IMR-90 (cell line): Measurements from ENCODE around the gene DOC2B. TPM values are rescaled to one million over a fixed set of nuclear protein-coding genes. Genes with fewer than 3 reads are reported as not detected.
"Not testable (repeated sequence)": the region's sequence is repeated elsewhere in the genome, so short reads cannot be mapped to it uniquely, and the experiment has no call there.

Experiments used
- ATAC-seq: fragments of 200-7000 bp; cut with Tn5 transposase; 2 replicates; pipeline ENCODE4 v1.9.1; 2020; ENCODE audit warnings: low read depth, mild to moderate bottlenecking, moderate library complexity
- BruUV-seq: library from RNA; stranded (reverse); fragments of 400-500 nt; replicated peaks from 2 replicates; lab custom pipeline; 2021; lab: Mats Ljungman, UMichigan
- CTCF ChIA-PET: fragments of 300-600 bp; formaldehyde crosslinking; extraction: SDS; loops from one replicate; lab custom pipeline; 2021; ENCODE audit warnings: antibody characterized with exemption; lab: Yijun Ruan, JAX
- POLR2A ChIA-PET: fragments of 300-600 bp; sonication (Branson Sonifier 250); formaldehyde crosslinking; loops from one replicate; lab custom pipeline; 2022; ENCODE audit warnings: antibody characterized with exemption; ENCODE audit not compliant: unreplicated experiment; lab: Charles Lee
- DNase-seq: peaks from one replicate; pipeline ENCODE4 v3.0.0; 2013
- H2AFZ ChIP-seq: replicated peaks from 2 replicates; pipeline ENCODE3; 2013; ENCODE audit warnings: low read length, mild to moderate bottlenecking; ENCODE audit not compliant: poor library complexity
- H2AK5ac ChIP-seq: 2 replicates; pipeline ENCODE4 v1.6.1; 2013; ENCODE audit warnings: low read depth, low read length, inconsistent platforms
- H2AK9ac ChIP-seq: replicated peaks from 2 replicates; pipeline ENCODE3; 2013; ENCODE audit warnings: mild to moderate bottlenecking, low read depth, low read length, moderate library complexity; ENCODE audit not compliant: poor library complexity
- H2BK120ac ChIP-seq: 2 replicates; pipeline ENCODE4 v1.6.1; 2013; ENCODE audit warnings: low read depth, low read length, inconsistent platforms
- H2BK15ac ChIP-seq: 3 replicates; pipeline ENCODE4 v1.6.1; 2013; ENCODE audit warnings: low read depth, low read length, inconsistent platforms
- H2BK20ac ChIP-seq: 2 replicates; pipeline ENCODE4 v1.6.1; 2013; ENCODE audit warnings: low read depth, mild to moderate bottlenecking, inconsistent platforms, low read length, moderate library complexity
- H2BK5ac ChIP-seq: 2 replicates; pipeline ENCODE4 v1.6.1; 2013; ENCODE audit warnings: mild to moderate bottlenecking, low read depth, low read length, inconsistent platforms; ENCODE audit not compliant: poor library complexity, severe bottlenecking
- H3K14ac ChIP-seq: replicated peaks from 2 replicates; pipeline ENCODE4 v1.6.1; 2013; ENCODE audit warnings: low read depth, low read length, inconsistent platforms
- H3K18ac ChIP-seq: 2 replicates; pipeline ENCODE4 v1.6.1; 2013; ENCODE audit warnings: low read depth, low read length, control low read depth
- H3K23ac ChIP-seq: 2 replicates; pipeline ENCODE4 v1.6.1; 2013; ENCODE audit warnings: low read depth, low read length, inconsistent platforms
- H3K27ac ChIP-seq: 2 replicates; pipeline ENCODE4 v1.5.1; 2013; ENCODE audit warnings: mild to moderate bottlenecking, control low read depth, low read length; ENCODE audit not compliant: insufficient read depth
- H3K27me3 ChIP-seq: 2 replicates; pipeline ENCODE4 v1.6.1; 2013; ENCODE audit warnings: low read length; ENCODE audit not compliant: control insufficient read depth, insufficient read depth
- H3K36me3 ChIP-seq: 2 replicates; pipeline ENCODE4 v1.6.1; 2013; ENCODE audit warnings: low read length, mixed read lengths; ENCODE audit not compliant: control insufficient read depth, insufficient read depth
- H3K4ac ChIP-seq: 2 replicates; pipeline ENCODE4 v1.6.1; 2013; ENCODE audit warnings: low read depth, low read length, inconsistent platforms
- H3K4me1 ChIP-seq: 2 replicates; pipeline ENCODE4 v1.6.1; 2013; ENCODE audit warnings: low read length, mixed read lengths; ENCODE audit not compliant: control insufficient read depth, insufficient read depth
- H3K4me2 ChIP-seq: 2 replicates; pipeline ENCODE4 v1.6.1; 2013; ENCODE audit warnings: low read depth, mild to moderate bottlenecking, control low read depth, low read length, moderate library complexity
- H3K4me3 ChIP-seq: 2 replicates; pipeline ENCODE4 v1.5.1; 2013; ENCODE audit warnings: low read depth, mild to moderate bottlenecking, control low read depth, low read length, moderate library complexity; ENCODE audit not compliant: insufficient read depth
- H3K56ac ChIP-seq: 2 replicates; pipeline ENCODE4 v1.6.1; 2013; ENCODE audit warnings: low read length, inconsistent platforms; ENCODE audit not compliant: insufficient read depth; ENCODE audit errors: extremely low read depth
- H3K79me1 ChIP-seq, 2 experiments: 2 replicates each; pipeline ENCODE4 v1.6.1; 2013; ENCODE audit warnings: low read length in 2 of 2, inconsistent platforms in 1 of 2, low read depth in 1 of 2
- H3K9ac ChIP-seq: 2 replicates; pipeline ENCODE4 v1.6.1; 2013; ENCODE audit warnings: low read depth, low read length, control low read depth
- H3K9me1 ChIP-seq: 2 replicates; pipeline ENCODE4 v1.6.1; 2013; ENCODE audit warnings: low read length, inconsistent platforms; ENCODE audit not compliant: insufficient read depth
- H3K9me3 ChIP-seq: 2 replicates; pipeline ENCODE4 v1.6.1; 2013; ENCODE audit warnings: low read length; ENCODE audit not compliant: control insufficient read depth, insufficient read depth
- H4K20me1 ChIP-seq: 2 replicates; pipeline ENCODE4 v1.6.1; 2013; ENCODE audit warnings: low read length, inconsistent platforms; ENCODE audit not compliant: insufficient read depth
- H4K5ac ChIP-seq: 2 replicates; pipeline ENCODE4 v1.6.1; 2013; ENCODE audit warnings: mild to moderate bottlenecking, low read depth, low read length, control low read depth
- H4K8ac ChIP-seq, 2 experiments: 2 replicates each; pipeline ENCODE4 v1.6.1; 2013; ENCODE audit warnings: low read depth in 2 of 2, low read length in 2 of 2, control low read depth in 1 of 2, inconsistent platforms in 1 of 2
- H4K91ac ChIP-seq: 2 replicates; pipeline ENCODE4 v1.6.1; 2013; ENCODE audit warnings: low read depth, low read length, inconsistent platforms; ENCODE audit not compliant: insufficient read depth
- WGBS, 2 experiments: methylation state at CpG; one replicate each; pipeline versions ENCODE4 v1.1.5 to v1.1.7; 2013; ENCODE audit warnings: missing lambda C conversion rate in 2 of 2; ENCODE audit not compliant: insufficient read length in 1 of 2; ENCODE audit errors: extremely low coverage in 2 of 2; 5-methylcytosine and 5-hydroxymethylcytosine counted together
- dilution Hi-C: fragments of 300-500 bp; cut with HindIII; formaldehyde crosslinking; loops from one replicate; pipeline ENCODE4 v1.14.3; 2018; ENCODE audit warnings: low sequenced_read_pairs; ENCODE audit not compliant: unreplicated experiment
- in situ Hi-C: fragments of 300-500 bp; cut with MboI; formaldehyde crosslinking; loops from 3 replicates; pipeline ENCODE4 v1.14.3; 2019; ENCODE audit warnings: low sequenced_read_pairs, inconsistent platforms, mixed read lengths
- intact Hi-C: fragments of 100-400 bp; cut with micrococcal nuclease; formaldehyde crosslinking; loops from 2 replicates; pipeline ENCODE4 v1.10.0; 2022
- polyA plus RNA-seq, 3 experiments: library from polyadenylated mRNA; depleted of rRNA; stranded (reverse); fragments of >200 nt; gene quantifications; 2 replicates each; pipeline ENCODE4 v1.2.3, GENCODE V29; 2012; ENCODE audit warnings: low replicate concordance in 1 of 3
- total RNA-seq: library from RNA; depleted of rRNA; stranded (reverse); fragments of >200 nt; gene quantifications from 2 replicates; pipeline ENCODE4 v1.2.3, GENCODE V29; 2012

Gene DOC2B
- total and polyA plus RNA-seq, 2 of the 4 experiments (the other 2 are of a cell fraction) = not detected

- intact Hi-C loops, CTCF ChIA-PET, H3K9me1 ChIP-seq, H3K23ac ChIP-seq, POLR2A ChIA-PET, H4K8ac ChIP-seq, H3K9ac ChIP-seq, H3K4me2 ChIP-seq, H4K20me1 ChIP-seq, H3K4me3 ChIP-seq, H2BK120ac ChIP-seq, dilution Hi-C loops, H2BK15ac ChIP-seq, in situ Hi-C loops, H3K36me3 ChIP-seq, H2BK5ac ChIP-seq, DNase-seq, H3K14ac ChIP-seq, H3K79me1 ChIP-seq, H3K4ac ChIP-seq, H3K56ac ChIP-seq, BruUV-seq, H3K18ac ChIP-seq, H3K9me3 ChIP-seq, H4K5ac ChIP-seq, H2AFZ ChIP-seq, H3K27ac ChIP-seq, H4K91ac ChIP-seq, H2BK20ac ChIP-seq, H2AK9ac ChIP-seq, ATAC-seq, H3K4me1 ChIP-seq, H2AK5ac ChIP-seq: not testable (repeated sequence)
- WGBS, 2 experiments = 77% methylated on average over 23 of the region's 27 CpGs; no CpG with 5 or more reads in 1 of the 2 experiments
- H3K27me3 ChIP-seq = peaks cover 16% of the 10 kb centered on the region
Measured at GRCh38 chr17:206484-206883, 25.0 kb upstream of the DOC2B start.
